AG09309 (cell line): ENCODE data around the gene FAM76B.
A peak's percentile ranks its signal among the peaks of the same experiment; 100 is the strongest.
"Not testable (repeated sequence)": the region's sequence is repeated elsewhere in the genome, so short reads cannot be mapped to it uniquely, and the experiment has no call there.

ENCODE experiments used
- DNase-seq: peaks from one replicate; pipeline ENCODE4 v3.0.0-alpha.2; 2010; ENCODE audit warnings: low read depth
- H3K4me3 ChIP-seq: 2 replicates; pipeline ENCODE4 v1.5.1; 2011; ENCODE audit warnings: mild to moderate bottlenecking, low read depth, low read length, moderate library complexity; ENCODE audit not compliant: control insufficient read depth
- CTCF ChIP-seq: IDR thresholded peaks from 2 replicates; pipeline ENCODE4 v1.5.1; 2011; ENCODE audit warnings: mild to moderate bottlenecking, low read depth, low read length, inconsistent platforms; ENCODE audit not compliant: insufficient read depth, control insufficient read depth; ENCODE audit errors: missing control alignments

FAM76B gene

DNA sequence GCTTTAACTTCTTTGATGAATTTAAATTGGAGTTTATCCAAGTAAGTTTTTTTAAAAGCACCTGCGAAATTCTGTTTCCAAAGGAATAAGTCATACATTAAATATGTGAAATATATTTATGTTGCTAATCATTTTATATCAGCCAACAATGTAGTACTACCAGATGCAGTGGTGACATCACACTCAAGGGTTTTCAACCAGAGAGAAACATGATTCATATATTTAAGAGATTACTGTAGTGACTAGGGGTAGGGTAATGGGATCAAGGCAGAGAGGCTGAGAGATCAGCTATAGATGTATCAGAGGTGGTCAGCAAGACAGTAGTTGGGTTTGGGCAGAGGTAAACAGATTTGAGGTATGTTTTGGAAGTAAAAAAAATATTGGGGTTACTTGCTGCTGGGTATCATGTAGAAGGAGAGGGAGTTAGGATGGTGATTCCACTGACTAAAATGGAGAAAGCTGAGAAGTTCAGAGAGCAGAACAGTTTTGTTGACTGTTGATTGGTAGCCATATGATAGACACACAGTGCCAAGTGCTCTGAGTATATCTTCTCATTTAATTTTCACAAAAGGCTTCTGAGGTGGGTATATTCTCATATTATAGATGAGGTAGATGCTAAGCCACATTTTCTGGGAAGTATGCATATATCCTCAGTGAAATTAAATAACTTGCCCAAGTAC, 40.1 kb upstream of the FAM76B start:
- no peak for TF ChIP-seq CTCF
- no peak for DNase-seq
- H3K4me3 ChIP-seq = no peak overlapping the region

DNA sequence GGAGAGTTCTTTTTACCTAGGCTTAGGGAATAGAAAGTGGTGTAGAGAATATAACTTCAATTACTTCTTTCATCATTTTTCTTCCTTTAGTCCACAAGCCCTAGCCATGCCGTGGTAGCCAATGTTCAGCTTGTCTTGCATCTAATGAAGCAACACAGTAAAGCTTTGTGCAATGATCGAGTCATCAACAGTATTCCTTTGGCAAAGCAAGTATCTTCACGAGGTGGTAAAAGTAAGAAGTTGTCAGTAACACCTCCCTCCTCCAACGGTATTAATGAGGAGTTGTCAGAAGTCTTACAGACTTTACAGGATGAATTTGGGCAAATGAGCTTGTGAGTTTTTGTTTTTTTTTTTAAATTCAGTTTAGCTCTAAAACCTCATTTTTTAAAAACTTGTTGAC, 38.1 kb upstream of the FAM76B start:
- no peak for DNase-seq
- no peak for TF ChIP-seq CTCF

DNA sequence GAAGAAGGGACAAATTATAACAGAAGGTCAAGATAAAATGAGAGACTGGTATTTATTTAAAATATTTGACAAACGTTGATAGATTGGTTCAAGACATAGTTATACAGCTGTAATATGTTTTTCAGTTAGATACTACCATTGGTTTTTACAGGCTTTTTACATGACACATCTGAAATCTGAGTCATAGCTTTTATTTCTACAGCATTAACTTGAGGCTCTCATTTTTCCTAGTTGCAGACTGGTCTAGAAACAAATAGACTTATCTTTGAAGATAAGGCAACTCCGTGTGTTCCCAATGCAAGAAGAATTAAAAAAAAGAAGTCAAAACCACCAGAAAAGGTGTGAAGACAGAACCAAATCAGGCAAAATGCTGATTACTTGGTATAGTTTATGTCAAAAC, 32.1 kb upstream of the FAM76B start:
- peak; percentile 37 for DNase-seq
- TF ChIP-seq CTCF = no peak
- no peak overlapping the region for H3K4me3 ChIP-seq

More for the DNA sequence above, 38.1 kb upstream of the FAM76B start:
- no peak overlapping the region for H3K4me3 ChIP-seq

DNA sequence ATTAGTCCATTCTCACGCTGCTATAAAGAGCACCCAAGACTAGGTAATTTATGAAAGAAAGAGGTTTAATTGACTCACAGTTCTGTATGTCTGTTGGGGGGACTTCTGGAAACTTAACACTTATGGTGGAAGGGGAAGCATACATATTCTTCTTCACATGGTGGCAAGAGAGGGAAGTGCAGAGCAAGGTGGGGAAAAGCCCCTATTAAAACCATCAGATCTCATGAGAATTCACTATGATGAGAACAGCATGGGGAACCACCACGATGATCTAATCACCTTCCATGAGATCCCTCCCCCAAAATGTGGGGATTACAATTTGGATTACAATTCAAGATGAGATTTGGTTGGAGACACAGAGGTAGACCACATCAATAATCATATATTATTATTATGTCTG, 26.5 kb upstream of the FAM76B start:
- TF ChIP-seq CTCF = no peak
- no peak overlapping the region for H3K4me3 ChIP-seq
- DNase-seq = no peak

GRCh38 chr11:95811052-95811451, 21.5 kb upstream of the FAM76B start:
- H3K4me3 ChIP-seq, DNase-seq: not testable (repeated sequence)

GRCh38 chr11:95806464-95806863, 16.9 kb upstream of the FAM76B start:
- not testable (repeated sequence) for DNase-seq, H3K4me3 ChIP-seq

DNA sequence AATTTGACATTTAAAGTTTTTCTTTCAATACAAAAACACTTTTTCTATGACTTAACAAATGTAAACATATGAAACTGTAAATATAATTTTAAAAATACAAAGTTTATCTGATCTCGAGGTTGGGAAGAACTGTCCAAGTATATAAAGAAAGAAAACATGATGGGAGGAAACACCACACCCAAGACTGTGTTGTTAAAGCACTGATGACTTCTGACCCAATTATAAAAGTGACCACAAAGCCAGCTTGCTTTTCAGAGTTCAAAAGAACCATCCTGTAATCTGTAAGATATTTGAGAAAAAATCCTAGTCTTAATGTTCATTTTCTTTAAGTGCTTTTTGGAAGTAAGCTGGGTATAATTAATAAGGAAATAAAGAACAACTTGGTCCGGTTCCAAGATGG, 16.3 kb upstream of the FAM76B start:
- no peak for TF ChIP-seq CTCF
- no peak for DNase-seq
- H3K4me3 ChIP-seq = no peak overlapping the region

- H3K4me3 ChIP-seq = no peak overlapping the region
- TF ChIP-seq CTCF = no peak
- no peak for DNase-seq
These were observed 14.4 kb upstream of the FAM76B start for GRCh38 chr11:95803973-95804372.
